ENCODE data around the gene TRABD. TPM values are rescaled to one million over a fixed set of nuclear protein-coding genes. Genes with fewer than 3 reads are reported as not detected.

The TRABD gene
- total RNA-seq, 2 donors from 2014 or later, result 12.3 to 20.0 TPM

DNA sequence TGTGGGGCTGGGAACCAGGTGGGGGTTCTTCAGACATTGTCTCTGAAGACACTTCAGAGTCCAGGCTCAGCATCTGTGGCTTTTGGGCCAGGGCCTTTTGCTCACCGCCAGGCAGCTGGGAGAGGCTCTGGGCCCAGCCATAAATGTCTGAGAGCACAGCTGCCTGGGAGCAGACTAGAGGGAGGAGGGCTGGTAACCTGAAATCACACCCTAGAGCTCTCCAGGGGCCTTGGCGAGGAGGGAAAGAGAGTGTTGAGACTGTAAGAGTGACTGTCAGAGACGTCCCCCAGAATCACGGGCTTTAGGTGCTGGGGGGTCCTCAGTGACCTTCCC is 4.1 kb downstream of the TRABD start:
- DNase-seq (ENCODE audit: low spot score), result no peak
- peak overlapping the region; percentile 84 to 90 for H3K27ac ChIP-seq
- H3K4me3 ChIP-seq, result peak overlapping the region in 1 of 2 donors; percentile 51
- TF ChIP-seq, protein P1, sequence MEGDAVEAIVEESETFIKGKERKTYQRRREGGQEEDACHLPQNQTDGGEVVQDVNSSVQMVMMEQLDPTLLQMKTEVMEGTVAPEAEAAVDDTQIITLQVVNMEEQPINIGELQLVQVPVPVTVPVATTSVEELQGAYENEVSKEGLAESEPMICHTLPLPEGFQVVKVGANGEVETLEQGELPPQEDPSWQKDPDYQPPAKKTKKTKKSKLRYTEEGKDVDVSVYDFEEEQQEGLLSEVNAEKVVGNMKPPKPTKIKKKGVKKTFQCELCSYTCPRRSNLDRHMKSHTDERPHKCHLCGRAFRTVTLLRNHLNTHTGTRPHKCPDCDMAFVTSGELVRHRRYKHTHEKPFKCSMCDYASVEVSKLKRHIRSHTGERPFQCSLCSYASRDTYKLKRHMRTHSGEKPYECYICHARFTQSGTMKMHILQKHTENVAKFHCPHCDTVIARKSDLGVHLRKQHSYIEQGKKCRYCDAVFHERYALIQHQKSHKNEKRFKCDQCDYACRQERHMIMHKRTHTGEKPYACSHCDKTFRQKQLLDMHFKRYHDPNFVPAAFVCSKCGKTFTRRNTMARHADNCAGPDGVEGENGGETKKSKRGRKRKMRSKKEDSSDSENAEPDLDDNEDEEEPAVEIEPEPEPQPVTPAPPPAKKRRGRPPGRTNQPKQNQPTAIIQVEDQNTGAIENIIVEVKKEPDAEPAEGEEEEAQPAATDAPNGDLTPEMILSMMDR (IDR thresholded peaks at IDR 0.05), result no peak
- peaks cover 5 to 52% of the 10 kb centered on the region in 2 donors for H3K4me1 ChIP-seq
- H3K9me3 ChIP-seq, result no peaks in the 10 kb centered on the region
- H3K36me3 ChIP-seq, result peaks cover 17% of the 10 kb centered on the region
- H3K27me3 ChIP-seq, result no peaks in the 10 kb centered on the region

DNA sequence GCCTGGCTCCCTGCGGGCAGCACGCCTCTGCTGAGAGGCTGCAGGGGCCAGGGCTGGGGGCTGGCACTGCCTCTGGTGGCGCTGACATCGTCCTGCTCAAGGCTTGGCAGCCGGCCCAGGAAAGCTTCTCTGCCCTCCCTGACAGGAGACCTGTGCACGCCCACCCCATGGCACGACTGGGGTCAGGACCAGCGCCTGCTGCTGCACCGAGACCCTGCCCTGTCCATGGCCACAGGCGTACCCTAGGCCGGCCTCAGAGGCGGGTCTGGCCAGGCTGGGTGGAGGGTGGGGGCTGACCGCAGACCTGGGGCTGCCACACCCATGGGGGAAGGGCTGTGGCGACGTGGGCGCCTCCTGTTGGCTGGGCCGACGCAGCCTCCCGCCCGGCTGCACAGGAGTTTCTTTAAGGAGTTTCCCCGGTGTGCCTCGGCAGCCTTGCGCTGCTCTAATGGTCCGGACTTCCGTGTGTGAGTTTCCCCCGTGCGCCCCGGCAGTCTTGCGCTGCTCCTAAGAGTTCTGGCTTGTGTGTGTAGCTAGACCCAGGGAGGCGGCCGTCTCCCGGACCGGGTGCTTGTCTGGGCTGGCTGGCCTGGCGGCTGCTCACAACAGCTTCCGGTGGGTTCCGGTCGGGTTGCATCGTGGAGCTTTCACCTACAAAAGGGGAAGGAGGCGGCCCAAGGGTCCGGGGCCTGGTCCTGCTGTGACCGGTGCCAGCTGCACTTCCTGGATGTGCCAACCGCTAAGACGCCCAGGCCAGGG is 4.6 kb downstream of the TRABD start:
- Histone ChIP-seq H3K9me3 (no peaks in the 10 kb centered on the region), H3K4me3 (peak overlapping the region; percentile 41 to 51), H3K27ac (peak overlapping the region; percentile 84 to 90), H3K36me3 (peaks cover 19% of the 10 kb centered on the region), H3K27me3 (no peaks in the 10 kb centered on the region), H3K4me1 (peaks cover 3 to 46% of the 10 kb centered on the region in 2 donors)
- DNase-seq (ENCODE audit: low spot score), result peak; percentile 79
- TF ChIP-seq, protein P1 (IDR thresholded peaks at IDR 0.05), result peak in 1 of 2 donors; percentile 60

DNA sequence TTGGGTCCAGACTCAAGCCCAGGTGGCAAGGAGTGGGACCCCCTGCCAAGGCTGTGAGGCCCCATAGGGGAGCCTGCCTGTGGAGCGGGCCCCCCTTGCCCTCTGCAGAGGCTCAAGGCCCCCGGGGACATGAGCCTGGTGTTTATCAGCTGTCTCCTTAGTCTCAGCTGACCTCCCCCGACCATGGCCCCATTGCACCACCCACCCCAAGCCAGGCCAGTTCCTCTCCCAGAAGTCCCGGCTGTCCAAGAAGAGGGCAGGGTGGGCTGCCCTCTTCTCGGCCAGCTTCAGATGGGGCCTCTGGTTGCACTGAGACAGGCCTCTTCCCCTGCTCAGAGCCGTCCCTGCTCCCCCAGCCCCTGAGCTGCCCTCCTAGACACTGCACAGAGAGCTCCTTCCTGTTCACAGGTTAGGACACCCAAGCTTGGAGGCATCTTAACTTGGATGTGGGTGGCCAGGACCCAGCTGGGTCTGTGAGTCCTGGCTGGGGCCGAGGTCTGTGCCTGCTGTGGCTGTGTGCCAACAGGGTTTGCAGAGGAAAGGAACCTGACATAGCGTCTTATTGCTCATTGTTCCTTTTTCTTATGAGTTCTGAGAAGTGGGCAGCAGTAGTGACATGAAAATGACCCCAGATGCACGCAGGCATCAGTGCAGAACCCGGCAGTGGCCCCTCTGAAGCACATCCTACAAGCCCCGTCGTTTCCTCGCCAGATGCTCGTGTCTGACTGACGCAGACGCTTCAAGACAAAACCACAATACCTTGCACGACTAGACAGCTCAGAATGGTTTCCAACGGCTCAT is 5.4 kb downstream of the TRABD start:
- TF ChIP-seq, protein P1 (IDR thresholded peaks at IDR 0.05), result no peak
- H3K36me3 ChIP-seq, result peaks cover 26% of the 10 kb centered on the region
- H3K4me1 ChIP-seq, result peaks cover 3 to 46% of the 10 kb centered on the region in 2 donors
- H3K27ac ChIP-seq, result peak overlapping the region; percentile 84 to 90
- peak overlapping the region; percentile 41 to 51 for H3K4me3 ChIP-seq
- DNase-seq (ENCODE audit: low spot score), result no peak
- H3K27me3 ChIP-seq, result no peaks in the 10 kb centered on the region
- H3K9me3 ChIP-seq, result no peaks in the 10 kb centered on the region

DNA sequence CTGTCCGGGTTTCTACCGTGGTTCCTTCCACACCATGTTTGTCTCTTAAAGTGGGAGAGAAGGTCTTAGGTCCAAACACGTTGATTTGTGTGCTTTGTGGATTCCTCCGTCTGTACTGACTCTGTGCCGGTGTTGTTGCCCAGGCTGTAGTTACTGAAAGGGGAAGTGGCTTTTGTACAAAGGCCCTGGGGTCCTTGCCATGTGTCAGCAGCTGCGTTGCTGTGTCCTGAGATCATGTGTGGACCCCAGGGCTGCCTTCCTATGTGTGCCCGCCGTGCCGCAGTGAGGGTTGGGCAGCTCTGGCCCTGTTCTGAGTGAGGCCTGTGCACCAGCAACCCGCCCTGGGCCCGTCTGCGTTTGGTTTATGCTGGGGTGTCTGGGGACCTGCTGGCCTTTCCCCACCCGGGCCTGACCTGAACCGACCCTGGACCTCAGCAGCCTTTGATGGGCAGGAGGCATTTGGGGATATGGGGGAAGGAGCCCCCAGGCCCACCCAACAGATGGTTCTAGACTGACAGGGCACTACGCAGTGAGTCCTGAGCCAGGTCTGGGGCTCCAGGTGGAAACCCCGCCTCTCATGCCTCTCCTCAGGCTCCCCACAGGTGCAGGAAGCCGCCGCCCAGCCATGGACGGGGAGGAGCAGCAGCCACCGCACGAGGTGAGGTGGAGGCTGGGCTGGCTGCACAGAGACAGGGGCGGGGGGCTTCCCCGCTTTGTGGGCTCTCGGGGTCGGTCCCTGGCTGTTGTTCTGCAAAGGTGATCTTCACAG is 6.9 kb downstream of the TRABD start:
- no peaks in the 10 kb centered on the region for H3K27me3 ChIP-seq
- H3K4me1 ChIP-seq, result peaks cover 3 to 35% of the 10 kb centered on the region in 2 donors
- no peaks in the 10 kb centered on the region for H3K9me3 ChIP-seq
- TF ChIP-seq, protein P1 (IDR thresholded peaks at IDR 0.05), result no peak
- DNase-seq (ENCODE audit: low spot score), result no peak
- peak overlapping the region in 1 of 2 donors; percentile 10 for H3K27ac ChIP-seq
- no peak overlapping the region for H3K4me3 ChIP-seq
- H3K36me3 ChIP-seq, result peaks cover 34% of the 10 kb centered on the region

DNA sequence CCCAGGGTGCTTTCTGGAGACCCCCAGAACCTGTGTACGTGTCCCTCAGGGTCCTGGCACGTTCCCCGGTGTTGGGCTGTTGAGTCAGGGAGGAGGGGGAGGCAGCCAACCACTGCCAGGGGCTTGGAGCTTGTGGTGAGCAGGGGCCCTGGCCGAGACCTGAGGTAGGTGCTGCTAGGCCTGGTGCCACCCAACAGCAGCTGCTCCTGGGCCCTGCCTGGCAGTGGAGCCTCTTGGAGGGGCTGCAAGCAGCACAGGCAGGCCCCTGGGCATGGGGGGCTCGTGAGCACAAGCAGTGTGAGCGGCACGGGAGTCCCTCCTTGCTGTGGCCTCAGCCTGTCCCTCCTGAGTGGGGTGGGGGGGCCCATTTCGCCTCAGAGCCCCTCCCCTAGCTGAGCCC is 7.9 kb downstream of the TRABD start:
- Histone ChIP-seq H3K4me3 (no peak overlapping the region), H3K27ac (no peak overlapping the region), H3K4me1 (peaks cover 3 to 32% of the 10 kb centered on the region in 2 donors), H3K36me3 (peaks cover 44% of the 10 kb centered on the region), H3K9me3 (no peaks in the 10 kb centered on the region), H3K27me3 (no peaks in the 10 kb centered on the region)
- no peak for DNase-seq (ENCODE audit: low spot score)
- TF ChIP-seq, protein P1 (IDR thresholded peaks at IDR 0.05), result no peak
